HK-2 (cell line): ENCODE measurements around the gene TWNK.

Experiments used
- DNase-seq: peaks from one replicate; pipeline ENCODE4 v3.0.0-alpha.2; 2018; ENCODE audit not compliant: unreplicated experiment

TWNK gene

DNA sequence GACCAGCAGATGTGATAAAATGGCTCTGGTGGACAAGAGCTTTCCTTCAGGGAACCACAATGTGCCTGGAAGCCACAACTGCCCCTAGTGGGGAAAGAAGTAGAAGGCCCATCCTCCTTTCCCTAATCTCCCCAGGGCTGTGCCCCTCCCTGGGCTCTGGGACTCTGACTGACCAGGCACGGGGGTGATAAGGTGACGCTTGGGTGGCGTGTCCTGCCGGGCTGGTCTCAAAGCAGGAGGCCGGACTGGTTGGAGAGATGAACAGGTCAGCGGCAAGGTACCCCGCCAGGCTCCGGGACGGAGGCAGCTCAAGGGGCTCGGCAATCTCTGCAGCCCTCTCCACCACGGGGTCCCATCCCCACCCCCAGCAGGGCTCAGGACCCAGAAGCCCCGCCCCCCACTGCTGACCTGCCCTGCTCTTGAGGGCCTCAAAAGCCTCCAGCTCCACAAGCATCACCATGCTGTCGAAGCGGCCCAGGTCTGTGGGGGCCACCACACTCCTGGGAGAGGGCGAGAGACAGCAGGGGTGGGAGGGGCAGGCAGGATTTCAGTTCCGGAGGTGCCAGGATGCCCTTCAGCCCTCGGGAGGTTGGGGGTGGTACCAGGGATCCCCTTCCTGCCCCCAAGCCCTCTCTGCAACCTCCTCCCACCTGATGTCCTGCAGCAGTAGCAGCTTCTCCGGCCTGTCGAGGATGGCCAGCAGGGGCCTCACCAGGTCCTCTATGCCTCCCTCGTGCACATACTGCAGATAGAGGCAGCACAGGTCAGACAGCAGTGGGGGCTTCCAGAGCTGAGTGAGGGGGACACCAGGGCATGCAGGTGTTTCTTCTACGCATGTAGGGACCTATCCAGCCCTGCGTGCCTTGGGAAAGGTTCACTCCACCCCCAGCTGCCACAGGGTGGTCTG, 24.4 kb downstream of the TWNK start:
- DNase-seq = no peak

DNA sequence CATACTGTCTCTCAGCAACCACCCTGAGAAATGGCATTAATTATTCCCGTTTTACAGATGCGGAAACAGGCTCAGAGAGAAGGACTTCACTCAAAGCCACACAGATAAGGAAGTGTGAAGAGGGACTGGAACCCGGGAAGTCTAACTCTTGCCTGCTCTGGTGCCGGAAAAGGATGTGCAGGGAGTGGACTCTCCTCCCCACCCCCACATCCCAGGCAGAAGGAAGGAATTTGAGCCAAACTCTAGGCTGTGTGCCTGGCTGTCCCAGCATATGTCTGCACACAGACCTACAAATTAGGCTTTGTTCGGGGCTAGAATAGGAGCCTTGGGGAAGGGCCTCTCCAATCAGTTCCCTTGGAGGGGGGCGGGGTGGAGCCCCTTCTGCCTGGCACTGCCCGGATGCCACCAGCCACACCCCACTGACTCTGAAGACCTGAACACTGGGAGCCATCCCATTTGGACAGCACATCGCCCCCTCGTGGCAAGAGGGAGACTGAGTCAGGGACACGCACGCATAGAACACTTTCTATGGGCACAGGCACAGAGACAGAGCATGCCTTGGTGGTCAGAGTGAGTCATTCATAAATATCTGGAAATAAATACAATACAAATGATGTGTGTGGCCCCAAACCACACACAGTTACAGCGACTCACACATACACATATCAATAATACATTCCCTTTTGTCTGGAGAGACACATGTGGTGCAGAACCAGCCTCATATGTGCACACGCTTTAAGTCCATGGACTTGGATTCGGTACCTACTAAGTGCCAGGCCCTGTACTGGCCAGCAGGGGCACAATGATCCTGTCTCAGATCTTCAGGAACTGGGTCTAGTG, 25.4 kb downstream of the TWNK start:
- peak; percentile 95 for DNase-seq

DNA sequence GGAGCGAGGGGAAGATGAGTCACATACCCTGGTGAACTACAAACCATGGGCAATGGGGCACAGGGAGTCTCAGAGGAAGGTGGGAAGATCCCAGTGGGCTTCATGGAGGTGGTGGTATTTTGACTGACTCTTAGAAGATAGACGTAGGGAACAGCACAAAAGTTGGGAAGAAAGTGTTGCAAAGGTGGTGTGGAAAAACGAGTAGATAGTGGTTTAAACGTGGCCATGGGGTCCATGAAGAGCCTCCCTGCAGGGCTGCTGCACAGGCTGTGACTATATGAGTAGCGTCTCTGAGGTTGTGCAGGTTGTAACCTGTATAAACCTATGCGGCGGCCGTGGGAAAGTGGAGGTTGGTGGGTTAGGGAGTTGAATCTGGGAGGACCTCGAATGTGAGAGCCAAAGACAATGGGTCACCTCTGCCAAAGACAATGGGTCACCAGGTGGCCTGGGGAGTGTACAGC, 26.1 kb downstream of the TWNK start:
- DNase-seq = no peak

DNA sequence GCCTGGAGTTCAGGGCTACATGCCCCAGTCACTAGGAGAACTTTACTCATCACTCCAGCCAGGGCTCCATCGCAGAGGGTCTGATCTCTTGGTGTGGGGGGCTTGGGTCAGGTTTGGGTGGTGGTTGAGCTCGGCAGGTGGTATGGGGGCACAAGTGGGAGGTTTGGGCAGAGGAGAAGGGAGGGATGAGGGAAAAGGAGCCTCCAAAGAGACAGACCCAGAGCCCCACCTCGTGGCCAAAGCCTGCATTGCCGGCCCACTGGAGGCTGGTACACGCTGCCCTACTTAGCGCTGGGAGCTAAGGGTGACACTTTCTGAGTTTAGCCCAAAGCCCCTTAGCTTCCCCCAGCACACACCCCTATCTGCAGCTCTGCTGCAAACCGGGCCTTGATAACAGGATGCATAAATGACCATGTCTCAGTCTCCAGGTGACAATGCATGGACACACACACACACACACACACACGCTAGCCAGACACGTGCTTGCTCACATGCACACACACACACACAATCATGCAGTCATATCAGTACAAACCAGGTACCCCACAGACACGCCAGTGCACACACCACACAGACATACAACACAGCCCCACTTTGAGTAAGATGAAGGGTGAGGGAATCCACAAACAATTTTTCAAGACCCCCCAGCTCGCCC, 27.0 kb downstream of the TWNK start:
- peak; percentile 84 for DNase-seq

DNA sequence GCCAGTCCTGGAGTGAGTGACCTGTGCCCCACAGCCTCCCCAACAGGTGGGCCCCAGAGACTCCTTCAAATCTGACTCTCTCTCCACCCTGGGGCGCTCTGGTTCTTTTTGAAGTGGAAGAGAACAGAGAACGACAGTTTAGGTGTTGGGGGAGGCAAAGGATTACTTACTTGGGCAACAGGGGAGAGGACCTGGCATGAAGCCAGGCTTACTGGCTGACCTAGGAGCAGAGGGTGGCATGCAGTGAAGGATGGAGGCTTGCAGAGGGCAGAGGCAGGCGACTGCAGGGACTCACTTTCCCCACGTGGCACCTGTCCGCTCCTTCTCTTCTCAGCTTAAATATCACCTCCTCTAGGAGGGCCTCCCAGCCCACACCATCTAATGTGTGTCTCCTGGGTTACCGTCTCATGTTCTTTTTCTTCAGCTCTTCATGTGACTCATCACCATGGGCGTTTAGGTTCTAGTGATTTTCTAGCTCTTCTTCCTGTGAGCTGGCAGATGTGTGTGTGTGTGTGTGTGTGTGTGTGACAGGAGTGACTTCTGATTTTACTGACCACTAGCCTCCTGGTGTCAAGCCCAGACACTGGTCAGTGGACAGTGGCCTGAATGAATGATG, 27.7 kb downstream of the TWNK start:
- DNase-seq = peak; percentile 81

DNA sequence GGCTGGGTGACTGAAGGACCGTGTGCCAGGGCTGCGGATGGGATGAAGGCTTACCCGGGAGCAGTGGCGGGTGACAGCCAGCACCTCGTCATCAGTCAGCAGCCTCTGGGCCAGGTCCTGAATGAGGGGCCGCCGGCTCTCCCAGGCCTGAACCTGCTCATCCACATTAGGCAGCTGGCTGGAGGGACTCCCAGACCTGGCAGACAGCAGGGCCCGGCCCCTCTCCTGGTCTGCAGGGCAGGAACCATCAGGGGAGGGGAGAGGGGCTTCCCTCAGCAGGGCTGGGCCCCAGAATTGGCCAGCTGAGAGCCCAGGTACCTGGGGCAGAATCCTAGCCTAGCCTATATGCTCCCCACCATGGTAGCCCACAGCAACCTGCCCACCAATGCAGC, 28.2 kb downstream of the TWNK start:
- no peak for DNase-seq

DNA sequence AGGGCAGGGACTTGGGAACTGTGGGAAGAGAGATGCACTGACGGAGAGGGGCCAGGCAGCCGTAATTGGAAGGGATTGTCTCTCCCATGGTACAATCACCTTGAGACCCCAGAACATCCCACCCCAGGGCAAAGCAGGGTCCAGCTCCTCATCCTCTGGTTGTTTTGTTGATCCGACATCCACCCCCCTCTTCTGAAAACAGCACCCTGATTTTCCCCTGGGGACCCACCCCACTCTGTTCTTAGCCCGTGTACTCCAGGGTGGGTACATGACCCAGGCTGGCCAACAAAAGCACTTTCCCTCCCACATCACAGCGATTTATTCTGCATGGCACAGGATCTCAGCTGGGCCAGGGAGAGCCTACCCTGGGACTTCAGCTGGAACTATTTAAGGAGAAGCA, 29.5 kb downstream of the TWNK start:
- no peak for DNase-seq

DNA sequence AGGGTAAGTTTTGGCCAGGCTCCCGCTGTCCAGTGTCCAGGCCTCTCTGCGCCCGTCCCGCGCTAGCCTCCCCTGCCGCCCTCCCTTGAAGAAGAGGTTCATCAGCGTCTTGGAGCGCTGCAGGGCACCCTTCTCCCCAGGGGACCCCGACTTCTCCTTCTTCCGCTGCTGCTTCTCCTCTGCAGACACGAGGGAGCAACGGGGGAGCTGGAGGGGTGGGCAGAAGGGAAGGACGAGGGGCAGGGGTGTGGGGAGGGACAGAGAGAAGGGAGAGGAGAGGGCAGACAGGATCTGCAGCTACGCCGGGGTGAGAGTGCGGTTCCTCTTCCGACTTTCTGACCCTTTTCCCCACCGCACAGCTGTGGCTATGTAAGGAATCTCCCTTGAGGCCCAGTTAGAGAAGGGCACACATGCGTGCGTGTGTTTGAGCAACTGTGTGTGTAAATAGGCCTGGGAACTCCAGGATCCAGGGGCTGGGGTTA, 30.8 kb downstream of the TWNK start:
- DNase-seq = no peak

DNA sequence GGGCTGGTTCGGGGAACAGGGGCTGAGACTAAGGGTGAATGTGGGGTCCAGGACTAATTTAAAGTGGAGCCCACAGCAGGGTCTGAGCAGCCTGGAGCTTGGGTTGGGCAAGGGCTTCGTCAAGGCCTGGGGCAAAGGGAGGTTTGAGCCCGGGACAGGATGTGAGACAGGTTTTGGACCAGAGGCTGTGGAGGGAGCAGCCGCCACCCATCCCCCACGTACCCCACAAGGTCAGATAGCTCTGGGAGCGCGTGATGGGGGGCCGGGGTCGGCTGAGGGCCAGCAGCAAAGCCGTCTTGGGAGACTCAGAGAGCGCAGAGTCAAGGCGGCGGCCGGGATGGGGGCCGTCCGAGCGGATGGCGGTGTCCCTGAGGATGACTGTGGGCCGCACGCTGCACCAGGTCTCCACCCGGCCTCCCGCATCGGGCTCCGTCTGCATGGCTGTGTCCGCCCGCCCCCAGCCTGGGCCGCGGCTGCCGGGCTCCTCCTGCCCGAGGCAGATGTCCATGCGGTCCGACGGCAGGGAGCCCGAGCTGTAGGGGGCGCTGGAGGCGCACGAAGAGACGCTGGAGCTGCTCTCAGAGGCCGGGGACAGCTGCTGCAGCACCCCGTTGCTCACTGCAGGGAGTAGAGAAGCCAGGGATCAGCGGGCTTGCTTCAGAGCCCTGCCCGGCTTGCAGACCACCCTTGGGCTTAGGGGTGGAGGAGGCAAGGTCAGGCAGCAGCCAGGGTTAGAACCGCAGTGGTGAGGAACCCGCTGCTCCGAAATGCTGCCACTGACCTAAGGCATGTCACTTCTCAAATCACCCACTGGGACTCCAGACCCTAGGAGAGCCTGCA, 31.5 kb downstream of the TWNK start:
- peak; percentile 79 for DNase-seq

DNA sequence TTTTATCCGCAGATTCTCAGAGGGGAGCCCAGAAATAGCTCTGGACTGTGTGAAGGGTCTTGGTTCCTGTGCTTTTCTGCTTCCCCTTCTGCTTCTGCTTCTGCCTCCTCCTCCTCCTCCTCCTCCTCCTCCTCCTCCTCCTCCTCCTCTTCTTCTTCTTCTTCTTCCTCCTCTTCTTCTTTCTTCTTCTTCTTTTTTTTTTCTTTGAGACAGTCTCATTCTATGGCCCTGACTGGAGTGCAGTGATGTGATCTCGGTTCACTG, 32.0 kb downstream of the TWNK start:
- DNase-seq = no peak

DNA sequence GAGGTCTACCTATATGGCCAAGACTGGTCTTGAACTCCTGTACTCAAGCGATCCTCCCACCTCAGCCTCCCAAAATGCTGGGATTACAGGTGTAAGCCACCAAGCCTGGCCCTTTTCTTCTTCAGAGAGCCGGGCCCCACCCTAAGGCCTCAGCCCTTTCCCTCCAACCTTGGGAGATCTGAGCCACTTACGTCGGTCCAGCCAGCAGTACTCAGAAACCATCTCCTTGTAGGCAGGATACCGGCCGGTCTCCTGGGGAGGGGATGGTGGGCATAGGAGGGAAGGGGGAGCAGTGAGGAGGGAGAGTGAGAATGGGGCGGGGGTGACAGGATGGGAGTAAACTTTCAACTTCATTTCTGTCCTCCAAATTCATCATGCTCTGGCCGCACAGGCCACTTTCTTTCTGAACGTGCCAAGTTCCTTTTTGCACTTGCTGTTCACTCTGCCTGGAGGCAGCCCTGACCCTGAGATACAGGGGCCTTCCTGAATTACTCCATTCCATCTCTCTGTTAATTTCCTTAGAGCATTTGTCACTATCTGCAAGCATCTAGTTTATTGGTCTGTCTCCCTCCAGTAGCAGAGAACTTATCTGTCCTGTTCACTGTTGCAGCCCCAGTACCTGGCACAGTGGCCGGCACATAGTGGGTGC, 33.2 kb downstream of the TWNK start:
- no peak for DNase-seq

DNA sequence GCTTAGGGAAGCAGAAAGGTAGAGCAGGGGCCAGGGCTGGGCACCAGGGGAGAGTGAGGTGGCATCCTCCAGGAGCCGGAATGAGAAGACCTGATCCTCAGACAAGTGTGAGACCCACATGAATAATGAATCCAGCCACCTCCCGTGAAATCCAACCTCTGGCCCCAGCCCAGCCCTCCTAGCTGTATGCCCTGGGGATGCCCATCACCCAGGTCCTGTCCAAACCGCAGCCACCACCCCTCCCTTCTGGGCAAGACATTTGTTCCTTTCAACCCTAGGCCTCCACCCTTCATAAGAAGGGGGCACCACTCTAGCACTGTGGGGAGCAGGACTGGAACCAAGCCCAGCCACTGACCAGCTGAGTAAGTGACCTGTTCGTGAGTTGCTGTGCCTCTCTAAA, 33.9 kb downstream of the TWNK start:
- DNase-seq = no peak

DNA sequence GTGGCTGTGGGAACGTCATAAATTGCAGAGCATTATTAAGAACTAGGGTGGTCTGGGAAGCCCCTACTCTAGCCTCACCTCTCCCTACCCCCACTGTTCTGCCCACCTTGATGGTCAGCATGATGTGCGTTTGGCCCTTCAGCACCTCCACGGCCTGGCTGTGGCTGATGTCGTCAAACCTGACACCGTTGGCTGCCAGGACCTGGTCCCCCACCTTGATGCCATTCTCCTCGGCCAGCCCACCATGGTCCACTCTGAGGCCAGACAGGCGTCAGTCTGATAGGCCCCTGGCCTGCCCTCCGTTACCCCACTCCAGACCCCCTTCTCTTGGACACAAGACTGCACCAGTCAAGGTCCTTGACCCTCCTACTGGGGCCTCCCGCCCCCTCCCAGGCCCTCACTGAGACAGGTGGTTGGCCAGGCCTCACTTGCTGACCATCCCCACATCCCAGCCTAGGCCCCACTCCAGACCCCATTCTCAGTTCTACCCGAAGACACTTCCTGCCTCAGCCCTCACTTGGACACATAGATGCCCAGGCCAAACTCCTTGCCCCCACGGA, 34.4 kb downstream of the TWNK start:
- DNase-seq = no peak

DNA sequence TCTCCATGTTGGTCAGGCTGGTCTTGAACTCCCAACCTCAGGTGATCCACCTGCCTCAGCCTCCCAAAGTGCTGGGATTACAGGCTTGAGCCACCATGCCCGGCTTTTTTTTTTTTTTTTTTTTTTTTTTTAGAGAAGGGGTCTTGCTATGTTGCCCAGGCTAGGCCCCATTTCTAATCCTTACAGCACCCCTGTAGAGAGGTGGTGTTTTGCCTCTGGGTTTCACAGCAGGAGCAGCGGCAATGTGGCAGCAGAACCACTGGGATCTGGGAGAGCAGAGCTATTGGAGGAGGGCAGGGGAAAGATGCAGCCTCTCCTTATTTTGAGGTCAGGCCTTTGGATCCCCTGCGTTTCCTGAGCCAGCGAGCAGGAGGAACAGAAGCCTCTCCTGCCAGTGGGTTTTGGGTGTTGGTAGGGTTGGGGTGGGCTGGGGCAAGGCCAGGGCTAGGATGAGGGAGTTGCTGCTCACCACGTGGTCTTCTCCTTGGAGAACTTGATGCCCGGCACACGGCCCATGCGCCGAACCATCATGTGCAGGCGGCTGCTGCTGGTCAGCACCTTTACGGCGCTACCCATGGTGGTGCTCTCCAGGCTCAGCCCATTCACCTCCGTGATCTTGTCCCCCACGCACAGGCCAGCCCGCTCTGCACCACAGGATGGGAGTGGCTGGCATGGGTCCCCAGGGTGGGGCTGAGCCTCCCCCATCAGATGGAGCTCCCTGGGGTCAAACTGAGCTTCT, 35.8 kb downstream of the TWNK start:
- no peak for DNase-seq

DNA sequence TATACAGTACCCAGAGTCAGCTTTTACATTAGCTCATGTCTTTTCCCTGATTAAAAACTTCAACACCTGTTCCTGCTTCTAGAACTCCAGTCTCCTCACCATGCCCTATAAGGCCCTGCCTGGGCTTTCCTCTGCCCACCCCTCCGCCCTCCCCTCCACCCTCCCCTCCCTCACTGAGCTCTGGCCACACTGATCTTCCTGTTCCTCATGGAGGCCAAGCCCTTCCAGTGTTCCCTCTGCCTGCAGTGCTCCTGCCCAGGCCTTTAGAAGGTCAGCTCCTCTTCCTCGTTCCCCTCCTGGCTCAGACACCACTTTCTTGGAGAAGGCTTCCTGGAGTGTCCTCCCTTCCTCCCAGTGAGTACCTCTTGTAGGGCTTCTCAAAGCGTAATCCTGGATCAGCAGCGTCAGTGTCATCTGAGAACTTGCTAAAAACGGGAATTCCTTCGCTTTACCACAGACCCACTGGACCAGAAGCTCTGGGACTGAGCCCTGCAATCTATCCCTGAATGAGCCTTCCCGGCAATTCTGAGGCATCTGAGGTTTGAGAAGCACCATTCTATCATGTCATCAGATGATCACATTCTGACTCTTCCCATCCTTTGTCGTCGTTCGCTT, 39.9 kb downstream of the TWNK start:
- no peak for DNase-seq

DNA sequence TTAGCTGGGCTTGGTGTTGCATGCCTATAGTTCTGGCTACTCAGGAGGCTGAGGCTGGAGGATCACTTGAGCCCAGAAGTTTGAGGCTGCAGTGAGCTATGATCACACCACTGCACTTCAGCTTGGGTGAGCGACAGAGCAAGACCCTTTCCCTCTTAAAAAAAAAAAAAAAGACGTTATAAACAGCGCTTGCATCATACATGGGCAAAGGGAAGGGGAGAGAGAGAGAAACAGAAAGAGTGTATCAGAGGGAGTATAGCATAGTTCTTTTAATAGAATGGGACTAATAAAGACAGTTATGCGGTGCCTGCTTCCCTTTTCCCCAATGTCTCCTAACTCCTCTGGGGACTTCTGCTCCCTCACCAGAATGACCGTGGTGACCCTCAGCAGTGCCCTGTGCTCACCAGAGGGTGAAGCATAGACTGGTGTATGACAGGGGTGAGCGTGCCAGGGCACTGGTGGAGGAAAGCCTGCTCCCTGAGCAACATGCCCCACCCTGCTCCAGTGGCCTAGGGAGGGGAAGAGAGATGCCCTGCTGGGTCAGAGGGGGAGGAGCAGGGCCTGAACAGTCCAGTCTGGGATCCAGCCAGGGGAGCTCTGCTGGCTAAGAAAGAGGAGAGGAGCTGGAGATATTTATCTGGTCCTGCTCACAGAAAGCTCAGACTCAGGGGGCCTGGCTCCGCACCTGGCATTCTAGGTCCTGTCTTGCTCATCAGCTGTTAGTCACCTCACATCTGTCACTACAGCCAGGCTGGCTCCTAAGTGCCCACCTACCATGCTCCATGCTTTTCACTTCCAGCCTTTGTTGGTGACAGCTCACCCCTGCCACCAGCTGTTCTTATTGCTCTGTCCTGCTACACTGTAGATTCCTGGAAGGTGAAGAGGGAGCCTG, 41.3 kb downstream of the TWNK start:
- DNase-seq = no peak

DNA sequence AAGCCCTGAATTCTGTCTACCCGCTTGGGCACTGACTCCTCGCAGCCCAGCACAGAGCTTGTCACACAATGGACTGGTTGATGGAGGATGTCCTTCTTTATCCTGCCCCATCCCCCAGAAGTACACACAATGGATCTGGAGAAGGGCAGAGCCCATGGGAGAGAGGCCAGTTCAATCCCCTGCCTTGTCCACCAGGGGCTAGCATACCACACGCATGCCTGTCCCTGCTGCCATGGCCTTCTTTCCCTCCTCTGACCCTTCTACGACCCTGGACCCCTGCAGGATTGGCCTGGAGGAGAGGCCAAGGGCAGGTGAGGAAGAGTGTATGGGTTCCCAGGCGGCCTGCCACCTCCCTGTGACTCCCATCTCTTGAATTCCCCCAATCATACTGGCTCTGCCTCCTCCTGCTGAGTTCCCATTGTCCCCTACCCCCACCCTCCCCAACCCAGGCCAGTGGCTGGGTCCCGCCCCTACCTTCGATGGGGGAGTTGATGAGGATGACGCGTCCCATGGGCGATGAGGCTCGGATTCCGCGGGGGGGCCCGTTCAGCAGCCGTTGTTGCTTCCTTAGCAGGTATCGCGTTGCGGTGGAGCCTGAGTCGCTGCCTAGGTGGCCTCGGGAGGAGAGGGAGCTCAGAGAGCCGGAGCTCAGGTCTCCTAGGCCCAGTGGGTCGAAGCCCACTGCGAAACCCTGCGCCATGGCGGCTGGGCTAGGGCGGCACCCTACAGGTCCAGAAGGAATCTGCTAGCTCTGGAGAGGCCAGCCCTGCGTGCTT, 42.4 kb downstream of the TWNK start:
- DNase-seq = no peak
